Testis (tissue), 3 donors: Measurements from ENCODE around the gene FAM20C. TPM values are rescaled to one million over a fixed set of nuclear protein-coding genes. Genes with fewer than 3 reads are reported as not detected.

Experiments used
- DNase-seq: peaks from one replicate; pipeline ENCODE4 v3.0.0-alpha.2; 2019
- H3K27ac ChIP-seq, 2 donors: fragments of 200-600 bp; sonication (generic); one replicate each; pipeline ENCODE4 v1.5.1; 2019
- H3K27me3 ChIP-seq: fragments of 200-600 bp; sonication (generic); one replicate; pipeline ENCODE4 v1.5.1; 2019
- H3K36me3 ChIP-seq: fragments of 200-600 bp; sonication (generic); one replicate; pipeline ENCODE4 v1.5.1; 2017; ENCODE audit warnings: low read depth; ENCODE audit errors: missing control alignments
- H3K4me1 ChIP-seq: fragments of 200-600 bp; sonication (generic); one replicate; pipeline ENCODE4 v1.5.1; 2019
- H3K4me3 ChIP-seq, 2 donors: fragments of 200-600 bp; sonication (generic); one replicate each; pipeline ENCODE4 v1.5.1; 2017 to 2019
- H3K9me3 ChIP-seq: fragments of 200-600 bp; sonication (generic); one replicate; pipeline ENCODE4 v1.5.1; 2017
- CTCF ChIP-seq, 3 experiments: fragments of 450-650 bp in 2 of 3; fragments of 200-600 bp in 1 of 3; sonication (generic) in 1 of 3; IDR thresholded peaks; one replicate each; pipeline ENCODE4 v1.5.1; 2016 to 2019; ENCODE audit warnings: antibody characterized with exemption in 3 of 3, mild to moderate bottlenecking in 2 of 3, moderate library complexity in 1 of 3
- POLR2A ChIP-seq: fragments of 450-650 bp; IDR thresholded peaks from one replicate; pipeline ENCODE4 v1.6.1; 2017; ENCODE audit warnings: antibody characterized with exemption, mild to moderate bottlenecking, moderate library complexity
- WGBS, 2 donors: methylation state at CpG; one replicate each; pipeline ENCODE4 v1.1.5; 2018; 5-methylcytosine and 5-hydroxymethylcytosine counted together
- intact Hi-C: fragments of 100-400 bp; cut with DNase I; formaldehyde crosslinking; loops from one replicate; pipeline ENCODE4 v1.15.1; 2023; ENCODE audit warnings: low total_unique reads
- polyA plus RNA-seq: library from polyadenylated mRNA; stranded (reverse); fragments of 350-450 nt; fragmentation: Illumina TruSeq; extraction: RNeasy Lipid Tissue Mini Kit (QIAGEN cat#74804); gene quantifications from one replicate; pipeline ENCODE4 v1.2.3, GENCODE V29; 2014; ENCODE audit warnings: low read depth, low replicate concordance; ENCODE audit not compliant: insufficient read depth
- total RNA-seq, 2 donors: library from RNA; depleted of rRNA; stranded (reverse); fragments of >200 nt; gene quantifications; one replicate each; pipeline ENCODE4 v1.2.3, GENCODE V29; 2016

Gene FAM20C
- total and polyA plus RNA-seq, 3 donors from 2014 or later: 14.0 to 36.7 (median 34.0) TPM

GRCh38 chr7:208130-208673 lies 15.8 kb downstream of the FAM20C start:
- no peaks in the 10 kb centered on the region for H3K4me1 ChIP-seq
- WGBS, 2 donors: 83 to 91% methylated on average over 3 to 10 of the region's 10 CpGs
- no peak overlapping the region for H3K27ac ChIP-seq
- intact Hi-C loops: no loop called here
- no peak overlapping the region for H3K4me3 ChIP-seq
- H3K27me3 ChIP-seq: no peaks in the 10 kb centered on the region
- no peak for DNase-seq
- no peaks in the 10 kb centered on the region for H3K9me3 ChIP-seq
- H3K36me3 ChIP-seq: no peaks in the 10 kb centered on the region
- no peak for TF ChIP-seq POLR2A
- no peak for TF ChIP-seq CTCF (IDR thresholded peaks at IDR 0.05)

- no peak for TF ChIP-seq CTCF (IDR thresholded peaks at IDR 0.05)
- TF ChIP-seq POLR2A: no peak
- WGBS, 2 donors: 91 to 92% methylated on average over 14 to 17 of the region's 17 CpGs
- no peak overlapping the region for H3K4me3 ChIP-seq
- H3K36me3 ChIP-seq: no peaks in the 10 kb centered on the region
- H3K4me1 ChIP-seq: no peaks in the 10 kb centered on the region
- no peaks in the 10 kb centered on the region for H3K27me3 ChIP-seq
- intact Hi-C loops: no loop called here
- no peak for DNase-seq
- H3K27ac ChIP-seq: no peak overlapping the region
- no peaks in the 10 kb centered on the region for H3K9me3 ChIP-seq
These were observed 16.4 kb downstream of the FAM20C start for GRCh38 chr7:208816-209215.

- H3K36me3 ChIP-seq: no peaks in the 10 kb centered on the region
- WGBS, 2 donors: 63 to 64% methylated on average over 10 of the region's 10 CpGs
- H3K4me1 ChIP-seq: no peaks in the 10 kb centered on the region
These were observed 17.0 kb downstream of the FAM20C start for GRCh38 chr7:209416-209815.

GRCh38 chr7:209906-210305 lies 17.5 kb downstream of the FAM20C start:
- intact Hi-C loops: no loop called here
- Histone ChIP-seq H3K36me3 (no peaks in the 10 kb centered on the region), H3K9me3 (no peaks in the 10 kb centered on the region), H3K4me3 (no peak overlapping the region), H3K27me3 (no peaks in the 10 kb centered on the region), H3K27ac (no peak overlapping the region), H3K4me1 (no peaks in the 10 kb centered on the region)
- DNase-seq: no peak
- no peak for TF ChIP-seq POLR2A
- no peak for TF ChIP-seq CTCF (IDR thresholded peaks at IDR 0.05)
- 84 to 86% methylated on average over 23 to 24 of the region's 24 CpGs for whole genome bisulfite sequencing, 2 donors

More at GRCh38 chr7:209416-209815, 17.0 kb downstream of the FAM20C start:
- Histone ChIP-seq H3K4me3 (no peak overlapping the region), H3K9me3 (no peaks in the 10 kb centered on the region), H3K27ac (no peak overlapping the region), H3K27me3 (no peaks in the 10 kb centered on the region)
- intact Hi-C loops: no loop called here
- no peak for DNase-seq
- no peak for TF ChIP-seq POLR2A

- Histone ChIP-seq H3K27ac (no peak overlapping the region), H3K4me3 (no peak overlapping the region), H3K27me3 (no peaks in the 10 kb centered on the region), H3K9me3 (no peaks in the 10 kb centered on the region), H3K36me3 (no peaks in the 10 kb centered on the region), H3K4me1 (no peaks in the 10 kb centered on the region)
- 81 to 96% methylated on average over 16 to 31 of the region's 31 CpGs for WGBS, 2 donors
- DNase-seq: no peak
- TF ChIP-seq POLR2A: no peak
- TF ChIP-seq CTCF (IDR thresholded peaks at IDR 0.05): no peak
- intact Hi-C loops: no loop called here
These were observed 18.1 kb downstream of the FAM20C start for GRCh38 chr7:210401-210925.
